GM10847 (cell line): ENCODE data around the gene ARMC2.

Source experiments
- POLR2A ChIP-seq: IDR thresholded peaks from 2 replicates; pipeline ENCODE4 v1.6.1; 2011; ENCODE audit not compliant: insufficient read length; ENCODE audit errors: extremely low read depth

Gene ARMC2

DNA sequence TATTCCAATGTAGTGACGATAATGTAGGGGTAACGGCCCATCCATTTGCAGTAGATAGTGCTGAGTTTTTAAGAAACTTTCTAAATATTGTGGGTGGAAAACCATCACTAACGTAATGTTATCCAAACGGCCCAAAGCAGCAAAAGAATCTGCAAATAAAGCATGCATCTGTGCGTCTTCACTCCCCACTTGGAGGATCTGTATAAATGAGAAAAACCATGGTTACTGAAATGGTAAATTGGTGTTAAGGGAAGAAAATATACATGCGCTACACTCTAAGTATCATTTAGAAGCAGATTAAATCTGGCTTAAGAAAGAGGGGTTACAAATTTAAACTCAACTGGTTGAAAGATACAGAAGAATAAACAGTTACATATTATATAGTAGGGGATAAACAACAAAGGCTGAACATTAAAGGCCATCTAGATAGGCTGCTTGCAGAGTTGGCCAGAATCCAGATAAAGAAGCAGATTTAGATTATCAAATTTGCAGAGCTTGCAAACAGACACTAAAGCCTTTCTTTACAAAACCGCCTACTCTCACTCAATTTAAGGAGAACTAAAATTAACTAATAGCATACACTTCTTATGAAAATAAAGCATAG lies 153.2 kb downstream of the ARMC2 start:
- no peak for TF ChIP-seq POLR2A

DNA sequence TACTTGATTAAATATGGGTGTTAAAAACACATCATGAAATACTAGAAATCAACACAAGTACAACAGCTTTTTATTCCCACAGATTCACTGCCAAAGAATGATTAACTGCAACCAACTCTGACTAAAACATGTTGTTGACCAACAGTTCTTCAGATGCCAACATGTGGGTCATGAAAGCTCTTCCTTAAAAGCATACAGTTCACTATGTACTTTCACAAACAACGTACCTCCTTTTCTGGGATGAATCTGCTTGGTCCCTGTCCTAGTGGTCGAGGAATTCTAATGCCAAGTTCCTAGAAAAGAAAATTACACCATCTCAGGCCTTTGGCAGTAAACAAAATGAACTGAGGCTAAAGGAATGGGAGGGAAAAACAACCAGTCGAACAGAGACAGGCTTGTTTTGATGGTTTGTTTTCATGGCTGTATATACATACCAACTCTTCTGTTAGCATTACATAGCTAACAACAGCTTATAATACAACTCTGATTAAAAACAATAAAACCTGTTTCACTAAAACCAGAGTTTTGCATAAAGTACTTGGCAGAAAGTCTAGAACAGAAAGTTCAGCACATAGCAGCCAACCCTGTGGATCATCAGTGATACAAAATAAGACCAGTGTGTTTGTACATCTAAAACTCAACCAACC lies 154.0 kb downstream of the ARMC2 start:
- TF ChIP-seq POLR2A = no peak

DNA sequence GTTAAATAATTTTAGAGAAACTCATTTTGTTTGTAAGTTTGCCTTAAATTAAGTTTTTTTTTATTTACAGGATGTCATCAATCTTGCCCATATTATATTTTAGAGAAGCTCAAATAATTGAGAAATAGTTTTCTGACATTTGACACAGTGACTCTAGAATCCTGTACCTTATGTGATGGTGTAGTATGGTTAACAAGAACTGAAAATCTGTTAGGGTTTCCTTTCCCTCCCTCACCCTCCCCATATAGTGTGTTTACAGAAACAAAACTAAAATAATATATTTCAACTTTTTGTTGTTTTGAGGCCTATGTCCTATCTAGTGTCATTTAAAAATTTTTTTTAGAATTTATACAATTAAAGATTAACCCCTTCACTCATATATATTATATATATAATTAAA lies 154.7 kb downstream of the ARMC2 start:
- no peak for TF ChIP-seq POLR2A

DNA sequence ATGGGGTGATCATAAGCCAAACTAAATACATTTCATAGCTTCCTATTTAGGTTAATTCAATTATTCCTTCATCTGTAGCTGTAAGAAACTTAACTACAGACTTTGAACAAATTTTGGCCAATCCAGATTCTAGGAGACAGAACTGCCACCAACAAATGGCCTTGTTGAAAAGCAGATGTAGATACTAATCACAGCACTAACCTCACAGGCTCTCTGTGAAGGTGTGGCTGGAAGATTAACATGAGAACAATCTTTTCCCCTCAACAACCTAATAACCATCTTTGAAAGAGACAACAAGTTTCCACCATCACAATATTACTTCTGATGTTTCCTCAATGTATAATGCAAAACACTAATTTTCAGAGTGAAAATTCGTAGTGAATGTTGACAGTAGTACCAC lies 158.6 kb downstream of the ARMC2 start:
- no peak for TF ChIP-seq POLR2A

DNA sequence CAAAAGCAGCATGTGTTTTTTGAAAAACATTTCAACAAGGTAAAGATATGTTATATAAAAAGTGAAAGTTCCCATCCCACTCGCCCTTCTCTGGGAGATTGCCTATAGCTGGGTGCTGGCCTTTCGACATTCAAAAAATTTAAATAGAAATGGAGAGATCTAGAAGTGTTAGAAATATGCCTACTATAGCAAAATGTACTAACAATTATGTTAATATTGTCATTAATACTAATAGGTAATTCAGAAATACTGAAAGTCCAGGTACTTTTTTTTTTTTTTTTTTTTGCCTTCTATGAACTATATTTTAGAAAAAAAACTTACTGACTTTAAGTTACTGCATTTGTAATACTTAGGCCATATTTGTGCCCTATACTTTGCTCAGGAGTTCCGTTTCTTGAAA lies 159.3 kb downstream of the ARMC2 start:
- no peak for TF ChIP-seq POLR2A

DNA sequence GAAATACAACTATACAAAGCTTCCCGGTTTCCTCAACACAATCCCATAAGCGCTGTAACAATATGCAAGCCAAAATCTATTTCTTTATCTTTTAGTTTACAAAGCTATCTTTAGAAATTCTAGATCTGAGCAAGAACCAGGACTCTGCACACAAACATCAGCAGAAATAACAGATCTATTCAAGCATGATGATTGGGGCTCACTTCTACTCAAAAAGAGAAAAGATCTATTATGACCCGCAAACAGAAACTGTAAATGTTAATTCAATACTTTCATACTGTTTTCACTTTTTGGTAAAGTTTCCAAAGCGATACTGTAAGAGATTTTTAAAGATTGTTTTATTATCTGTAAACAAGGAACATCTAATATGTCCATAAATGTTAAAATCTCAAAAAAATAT lies 159.8 kb downstream of the ARMC2 start:
- TF ChIP-seq POLR2A = no peak

DNA sequence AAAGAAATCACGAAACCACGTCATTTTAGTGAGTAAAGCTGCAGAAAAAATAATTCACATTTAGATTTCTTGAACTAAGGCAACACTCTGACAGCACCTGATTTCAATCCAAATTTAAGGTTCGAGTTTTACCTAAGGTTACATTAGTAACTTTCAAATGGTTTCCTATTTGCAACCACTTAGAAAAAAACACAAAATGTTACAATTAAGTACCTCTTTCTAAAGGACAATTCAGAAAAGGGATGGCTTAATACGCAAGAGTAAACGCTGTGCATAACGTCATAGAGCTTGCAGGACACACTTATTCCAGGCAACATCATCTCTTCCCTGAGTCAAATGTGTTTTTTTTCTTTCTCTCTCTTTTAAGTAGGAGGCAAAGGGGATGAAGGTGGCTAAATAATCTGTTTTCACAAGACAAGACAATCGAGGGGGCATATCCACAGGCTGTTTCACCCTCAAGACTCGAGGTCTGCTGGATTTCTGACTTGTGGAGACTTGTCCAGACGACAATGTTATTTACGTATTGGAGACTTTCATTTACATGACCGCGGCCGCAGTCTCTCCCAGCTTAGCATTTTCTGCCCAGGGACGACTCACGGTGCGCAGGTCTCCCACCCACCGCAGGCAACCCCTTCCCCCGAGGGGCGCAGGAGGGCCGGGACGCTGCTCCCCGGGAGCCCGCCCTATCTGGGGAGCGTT lies 160.5 kb downstream of the ARMC2 start:
- no peak for TF ChIP-seq POLR2A

DNA sequence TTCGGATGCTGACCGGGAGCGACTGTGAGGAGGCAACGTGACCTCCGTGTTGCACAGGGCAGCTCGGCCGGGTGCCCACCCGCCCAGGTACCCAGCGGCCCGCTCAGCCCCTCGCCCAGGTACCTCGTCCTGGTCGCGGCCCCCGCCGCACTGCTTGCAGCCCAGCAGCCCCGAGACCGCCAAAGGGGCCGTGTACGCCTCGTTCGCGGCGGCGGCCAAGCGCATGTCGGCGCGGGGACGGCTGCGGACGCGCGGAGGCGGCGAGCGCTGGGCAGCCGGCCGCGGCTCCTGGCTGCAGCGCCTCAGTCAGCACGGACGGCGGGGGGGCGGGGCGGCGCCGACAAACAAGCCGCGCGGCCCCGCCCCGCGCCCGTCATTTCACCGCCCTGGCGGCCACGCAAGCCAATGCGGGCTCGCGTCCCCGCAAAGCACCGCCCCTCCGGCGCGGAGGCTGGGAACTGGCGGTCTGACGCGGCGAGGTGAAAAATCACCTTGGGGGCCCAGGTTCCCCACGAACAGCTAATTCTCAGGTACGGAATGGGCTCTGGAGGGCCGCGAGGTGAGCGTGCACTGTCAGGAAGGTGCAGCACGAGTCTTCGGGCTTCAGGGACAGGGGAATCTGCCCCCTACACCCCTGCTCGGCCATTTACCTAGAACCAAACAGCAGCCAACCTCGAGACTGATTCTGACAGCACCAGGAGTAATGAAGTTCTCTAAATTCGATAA lies 161.2 kb downstream of the ARMC2 start:
- no peak for TF ChIP-seq POLR2A

DNA sequence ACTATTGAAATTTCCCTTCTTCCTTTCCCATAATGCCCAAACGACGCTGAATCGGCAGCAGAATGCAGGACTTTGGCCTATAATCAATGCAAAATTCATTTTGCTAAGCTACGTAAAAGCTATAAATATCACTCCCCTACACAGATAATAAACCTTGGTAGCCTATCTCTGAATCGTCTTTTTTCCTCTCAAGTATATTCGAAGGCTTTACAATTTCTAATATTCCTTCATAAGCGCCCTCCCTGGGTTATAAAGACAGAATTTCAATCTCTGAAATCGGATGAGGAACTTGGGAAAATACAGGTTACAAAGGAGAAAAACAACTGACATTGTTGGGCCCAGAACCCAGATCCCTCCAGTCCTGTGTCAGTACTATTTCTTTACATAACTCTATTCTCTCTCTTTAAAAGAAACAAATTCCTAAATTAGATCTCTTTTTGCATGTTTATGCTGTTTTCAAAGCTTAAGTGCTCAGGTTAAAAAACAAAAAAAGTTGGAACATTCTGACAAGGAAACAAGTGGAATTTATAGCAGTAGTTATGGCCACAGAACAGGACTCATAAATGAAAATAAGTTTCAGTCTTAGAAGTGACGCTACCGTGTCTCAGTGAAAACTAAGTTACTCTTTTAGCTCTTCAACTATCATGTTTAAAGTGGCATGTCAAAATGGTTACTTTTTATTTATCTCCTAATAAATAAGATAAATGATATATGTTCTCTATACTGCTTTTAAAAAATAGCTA lies 161.9 kb downstream of the ARMC2 start:
- TF ChIP-seq POLR2A = no peak

DNA sequence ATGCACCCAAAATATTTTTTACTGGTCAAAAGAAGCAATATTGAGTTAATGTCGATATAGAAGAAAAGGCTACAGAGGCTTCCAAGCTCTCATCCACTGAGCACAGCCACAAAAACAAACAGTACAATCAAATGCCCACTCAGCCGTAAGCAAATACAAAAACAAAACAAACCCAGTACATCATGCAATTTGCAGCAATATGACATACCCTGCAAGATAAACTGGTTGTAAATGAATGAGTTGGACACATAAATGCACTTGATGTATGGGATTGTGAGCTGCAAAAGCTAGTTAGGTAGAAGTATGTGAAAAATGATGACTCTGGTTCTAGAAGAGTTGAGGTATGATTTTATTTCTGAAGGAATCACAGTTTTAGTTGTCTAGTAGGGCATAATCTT lies 162.5 kb downstream of the ARMC2 start:
- no peak for TF ChIP-seq POLR2A

DNA sequence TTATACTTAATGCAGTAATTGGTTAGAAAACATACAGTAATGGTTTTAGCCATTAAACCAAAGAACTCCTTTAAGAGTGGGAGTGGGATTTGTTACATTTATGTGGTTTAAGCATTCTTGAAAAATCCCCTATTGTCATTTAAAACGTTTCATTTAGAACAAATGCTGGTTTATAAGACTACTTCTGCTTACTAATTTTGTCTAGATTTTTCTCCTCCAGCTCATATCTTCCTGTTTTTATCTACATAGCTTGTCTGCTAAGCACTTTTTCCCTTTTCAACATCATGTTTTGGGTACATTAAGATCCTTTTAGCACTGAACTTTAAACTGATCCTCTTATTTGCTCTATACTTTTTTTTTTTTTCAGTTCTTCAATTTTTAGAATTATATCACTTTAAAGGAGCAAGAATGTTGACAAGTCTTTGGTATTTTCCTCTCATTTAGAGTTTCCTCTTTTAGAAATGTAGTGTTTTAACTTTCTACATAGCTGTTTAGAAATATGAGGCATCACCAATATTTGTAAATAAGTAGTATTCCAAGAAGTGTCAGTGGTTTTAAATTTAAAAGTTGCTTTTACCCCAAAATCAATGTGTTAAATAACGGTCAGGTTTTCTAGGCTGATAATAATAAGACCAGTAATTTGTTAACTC lies 165.6 kb downstream of the ARMC2 start:
- no peak for TF ChIP-seq POLR2A

DNA sequence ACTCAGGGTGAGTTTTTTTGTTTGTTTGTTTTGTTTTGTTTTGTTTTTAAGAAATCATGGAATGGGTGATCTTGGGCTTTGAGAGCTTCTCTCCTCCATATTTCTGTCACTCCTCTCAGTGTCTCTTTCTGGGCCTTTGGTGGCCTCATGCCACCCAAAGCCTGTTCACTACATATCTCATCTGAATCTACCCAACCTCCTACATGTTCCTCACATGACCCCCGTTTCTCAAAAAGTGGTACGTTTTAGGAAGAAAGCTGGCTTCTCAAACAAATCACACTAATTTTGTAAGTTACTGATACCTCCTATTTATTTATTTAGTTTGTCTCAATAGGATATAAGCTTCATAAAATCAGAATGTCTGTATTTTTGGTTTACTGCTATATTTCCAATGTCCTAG lies 166.4 kb downstream of the ARMC2 start:
- no peak for TF ChIP-seq POLR2A

DNA sequence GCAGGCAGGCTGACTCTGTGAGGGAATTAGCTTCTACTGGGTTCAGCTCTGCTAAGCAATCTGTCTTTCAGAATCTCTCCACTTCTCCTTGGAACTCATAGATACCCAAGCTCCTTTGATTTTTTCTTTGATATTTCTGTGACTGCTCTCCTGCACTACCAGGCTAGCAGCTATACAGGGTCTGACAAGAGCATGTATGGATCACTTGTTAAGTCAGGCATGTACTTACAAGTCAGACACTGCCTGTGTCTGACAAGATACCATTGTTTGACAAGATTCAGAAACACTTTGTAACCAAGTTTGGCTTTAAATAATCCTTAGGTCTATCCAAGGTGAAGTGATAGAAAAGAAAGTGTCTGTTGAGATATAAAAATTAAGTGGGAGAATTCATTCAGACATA lies 167.0 kb downstream of the ARMC2 start:
- TF ChIP-seq POLR2A = no peak

DNA sequence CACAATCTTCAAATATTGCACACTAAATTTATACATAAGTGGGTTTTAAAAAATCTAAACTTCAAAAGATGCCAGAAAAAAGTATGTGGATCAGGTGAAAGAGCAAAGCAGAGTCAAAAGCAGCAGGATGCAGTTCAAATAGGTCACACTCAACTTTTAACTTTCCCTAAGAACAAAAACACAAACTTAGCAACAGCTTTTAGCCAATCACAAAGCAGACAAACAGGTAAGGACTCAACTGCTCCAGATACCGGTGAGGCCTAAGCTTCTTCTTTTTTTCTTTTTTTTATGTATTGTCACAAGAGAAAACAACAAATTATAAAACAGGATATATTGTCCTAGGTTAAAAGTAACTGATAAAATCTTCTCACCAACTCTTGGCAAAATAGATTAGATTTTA lies 171.7 kb downstream of the ARMC2 start:
- TF ChIP-seq POLR2A = no peak

DNA sequence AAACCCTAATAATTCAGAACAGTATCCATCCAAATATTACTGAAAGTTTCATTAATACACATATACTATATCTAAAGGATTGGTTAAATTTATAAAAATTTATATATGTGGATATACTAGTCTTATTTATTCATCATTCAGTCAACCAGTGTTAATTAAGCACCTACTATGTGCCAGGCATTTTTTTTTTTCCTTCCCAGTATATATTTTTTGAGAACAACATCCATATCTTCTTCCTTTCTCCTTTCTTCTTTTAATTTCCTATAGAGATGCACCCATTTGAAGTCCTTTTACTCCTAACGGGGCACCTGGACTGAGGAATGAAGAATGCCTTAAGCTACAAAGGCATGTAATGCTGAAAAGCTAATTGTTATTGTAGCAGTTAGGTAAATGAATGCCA lies 173.6 kb downstream of the ARMC2 start:
- TF ChIP-seq POLR2A = no peak

DNA sequence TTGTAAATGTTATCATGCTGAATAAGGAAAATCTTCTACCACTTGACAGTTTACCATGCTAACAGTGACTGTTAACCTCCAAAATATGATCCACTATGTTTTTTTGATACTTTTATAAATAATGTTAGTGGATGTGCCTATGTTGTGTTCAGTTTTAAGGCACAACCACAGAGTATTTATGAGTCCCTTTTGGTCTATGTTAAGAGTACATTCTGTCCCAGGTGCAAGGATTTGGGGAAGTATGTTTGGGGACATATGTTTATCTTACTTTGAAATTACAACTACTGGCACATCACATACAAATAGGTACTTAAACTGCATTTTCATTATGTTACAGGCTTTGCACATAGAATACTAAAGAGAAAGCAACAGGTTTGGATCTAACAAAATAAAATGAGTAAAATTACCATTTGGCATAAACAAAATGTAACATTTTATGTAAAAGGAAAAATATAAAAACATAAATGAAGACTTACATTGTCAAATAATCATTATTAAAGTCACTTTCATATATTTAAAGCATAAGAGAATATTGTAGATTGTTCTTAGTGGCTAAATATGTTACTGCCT lies 175.2 kb downstream of the ARMC2 start:
- TF ChIP-seq POLR2A = no peak
